Skeletal muscle tissue (tissue), 4 donors: ENCODE data around the gene NR4A3. TPM values are rescaled to one million over a fixed set of nuclear protein-coding genes. Genes with fewer than 3 reads are reported as not detected.
A peak's percentile ranks its signal among the peaks of the same experiment; 100 is the strongest.
"Not testable (repeated sequence)": the region's sequence is repeated elsewhere in the genome, so short reads cannot be mapped to it uniquely, and the experiment has no call there.

Experiments
- H3K27ac ChIP-seq: one replicate; pipeline ENCODE4 v1.7.0; 2013; ENCODE audit warnings: mild to moderate bottlenecking, low read depth, low read length, inconsistent platforms
- H3K27me3 ChIP-seq, 3 donors: one replicate each; pipeline ENCODE4 v1.7.0; 2013; ENCODE audit warnings: low read length in 3 of 3; ENCODE audit not compliant: control insufficient read depth in 3 of 3, insufficient read depth in 3 of 3
- H3K36me3 ChIP-seq, 3 donors: one replicate each; pipeline ENCODE4 v1.7.0; 2013; ENCODE audit warnings: low read length in 3 of 3; ENCODE audit not compliant: control insufficient read depth in 3 of 3, insufficient read depth in 3 of 3
- H3K4me1 ChIP-seq, 3 donors: one replicate each; pipeline ENCODE4 v1.7.0; 2013; ENCODE audit warnings: low read length in 3 of 3, mild to moderate bottlenecking in 3 of 3; ENCODE audit not compliant: control insufficient read depth in 3 of 3, insufficient read depth in 3 of 3
- H3K4me3 ChIP-seq, 3 donors: one replicate each; pipeline ENCODE4 v1.7.0; 2013; ENCODE audit warnings: low read length in 3 of 3
- H3K9ac ChIP-seq, 3 donors: one replicate each; pipeline ENCODE4 v1.7.0; 2013; ENCODE audit warnings: low read length in 3 of 3, mild to moderate bottlenecking in 3 of 3, moderate library complexity in 2 of 3, low read depth in 1 of 3
- H3K9me3 ChIP-seq, 3 donors: one replicate each; pipeline ENCODE4 v1.7.0; 2013; ENCODE audit warnings: low read length in 3 of 3; ENCODE audit not compliant: control insufficient read depth in 3 of 3
- total RNA-seq: library from RNA; depleted of rRNA; stranded (reverse); fragments of >200 nt; gene quantifications from one replicate; pipeline ENCODE4 v1.2.3, GENCODE V29; 2014
- donor health status: Osteomylitis.

NR4A3 gene
- 2.1 TPM for total RNA-seq

GRCh38 chr9:99821396-99822108 lies at the start of gene NR4A3:
TSS of gene NR4A3 (plus strand) at chr9:99821885. CDS start at chr9:99828043, 6,158 bp downstream.
- Histone ChIP-seq H3K9me3 (no peaks in the 10 kb centered on the region), H3K27me3 (peaks cover 3 to 14% (median 6%) of the 10 kb centered on the region in 3 donors), H3K27ac (peak within 1 kb of the TSS; percentile 100), H3K4me1 (peaks cover 32 to 47% (median 32%) of the 10 kb centered on the region in 3 donors), H3K4me3 (peak within 1 kb of the TSS; percentile 88 to 99 (median 99)), H3K36me3 (peaks cover 0 to 2% (median 0%) of the 10 kb centered on the region in 3 donors), H3K9ac (peak within 1 kb of the TSS; percentile 91 to 99 (median 98))

GRCh38 chr9:99773468-99774138 lies 48.1 kb upstream of the NR4A3 start:
- Histone ChIP-seq H3K36me3 (no peaks in the 10 kb centered on the region), H3K9ac (no peak overlapping the region), H3K27me3 (no peaks in the 10 kb centered on the region), H3K4me3 (no peak overlapping the region), H3K9me3 (no peaks in the 10 kb centered on the region), H3K27ac (no peak overlapping the region), H3K4me1 (no peaks in the 10 kb centered on the region)

GRCh38 chr9:99778308-99778707 lies 43.4 kb upstream of the NR4A3 start:
- H3K27ac ChIP-seq: no peak overlapping the region
- H3K4me3 ChIP-seq: no peak overlapping the region
- H3K36me3 ChIP-seq: no peaks in the 10 kb centered on the region
- H3K9ac ChIP-seq: no peak overlapping the region
- H3K9me3 ChIP-seq: no peaks in the 10 kb centered on the region
- no peaks in the 10 kb centered on the region for H3K4me1 ChIP-seq
- H3K27me3 ChIP-seq: no peaks in the 10 kb centered on the region

- no peak overlapping the region for H3K27ac ChIP-seq
- no peak overlapping the region for H3K9ac ChIP-seq
- no peaks in the 10 kb centered on the region for H3K27me3 ChIP-seq
- no peaks in the 10 kb centered on the region for H3K4me1 ChIP-seq
- H3K9me3 ChIP-seq: no peaks in the 10 kb centered on the region
- no peak overlapping the region for H3K4me3 ChIP-seq
- no peaks in the 10 kb centered on the region for H3K36me3 ChIP-seq
These were observed 42.8 kb upstream of the NR4A3 start for GRCh38 chr9:99778836-99779235.

- Histone ChIP-seq H3K4me1 (no peaks in the 10 kb centered on the region), H3K9ac (no peak overlapping the region), H3K27ac (no peak overlapping the region), H3K27me3 (no peaks in the 10 kb centered on the region), H3K9me3 (no peaks in the 10 kb centered on the region), H3K36me3 (no peaks in the 10 kb centered on the region), H3K4me3 (no peak overlapping the region)
These were observed 42.4 kb upstream of the NR4A3 start for GRCh38 chr9:99779277-99779676.

GRCh38 chr9:99782349-99782748 lies 39.3 kb upstream of the NR4A3 start:
- not testable (repeated sequence) for H3K27me3 ChIP-seq, H3K27ac ChIP-seq, H3K36me3 ChIP-seq, H3K4me3 ChIP-seq, H3K4me1 ChIP-seq, H3K9me3 ChIP-seq, H3K9ac ChIP-seq

- Histone ChIP-seq H3K36me3 (no peaks in the 10 kb centered on the region), H3K9ac (no peak overlapping the region), H3K4me1 (no peaks in the 10 kb centered on the region), H3K27ac (no peak overlapping the region), H3K9me3 (no peaks in the 10 kb centered on the region), H3K27me3 (no peaks in the 10 kb centered on the region), H3K4me3 (no peak overlapping the region)
These were observed 38.5 kb upstream of the NR4A3 start for GRCh38 chr9:99782962-99783718.

- Histone ChIP-seq H3K4me1 (no peaks in the 10 kb centered on the region), H3K27ac (no peak overlapping the region), H3K9ac (no peak overlapping the region), H3K27me3 (no peaks in the 10 kb centered on the region), H3K4me3 (no peak overlapping the region), H3K9me3 (no peaks in the 10 kb centered on the region), H3K36me3 (no peaks in the 10 kb centered on the region)
These were observed 37.9 kb upstream of the NR4A3 start for GRCh38 chr9:99783799-99784198.

GRCh38 chr9:99785010-99785590 lies 36.6 kb upstream of the NR4A3 start:
- no peak overlapping the region for H3K27ac ChIP-seq

More at GRCh38 chr9:99785010-99785590, 36.6 kb upstream of the NR4A3 start:
- no peak overlapping the region for H3K4me3 ChIP-seq
- H3K9me3 ChIP-seq: no peaks in the 10 kb centered on the region
- H3K27me3 ChIP-seq: no peaks in the 10 kb centered on the region
- no peak overlapping the region for H3K9ac ChIP-seq
- H3K36me3 ChIP-seq: no peaks in the 10 kb centered on the region
- no peaks in the 10 kb centered on the region for H3K4me1 ChIP-seq
